ENCODE results near the gene PTPRN2.
"Not testable (repeated sequence)": the region's sequence is repeated elsewhere in the genome, so short reads cannot be mapped to it uniquely, and the experiment has no call there.

PTPRN2 gene

DNA sequence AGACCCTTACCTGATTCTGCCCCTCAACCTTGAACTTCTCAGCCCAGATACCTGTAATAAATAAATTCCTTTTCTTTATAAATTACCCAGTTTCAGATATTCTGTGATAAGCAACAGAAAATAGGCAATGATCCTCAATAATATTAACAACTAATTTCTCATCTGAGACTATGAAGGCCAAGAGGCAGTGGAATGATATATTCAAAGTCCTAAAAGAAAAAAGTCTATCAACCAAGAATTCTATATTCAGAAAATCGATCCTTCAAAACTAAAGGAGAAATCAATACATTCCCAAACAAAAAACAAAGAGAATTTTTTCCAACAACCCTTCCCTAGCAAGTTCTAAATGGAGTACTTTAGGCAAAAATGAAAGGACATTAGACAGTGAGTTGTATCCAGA lies 279.6 kb downstream of the PTPRN2 start:
- Histone ChIP-seq H3K36me3 (ENCODE audit: control insufficient read depth, insufficient read depth, low read length) (no peaks in the 10 kb centered on the region), H3K27ac (ENCODE audit: low read depth, low read length) (no peak overlapping the region), H3K4me3 (ENCODE audit: low read depth, low read length) (no peak overlapping the region), H3K9me3 (ENCODE audit: control insufficient read depth, insufficient read depth, low read depth, low read length) (peaks cover 79% of the 10 kb centered on the region), H3K9ac (ENCODE audit: low read length) (no peak overlapping the region), H3K27me3 (ENCODE audit: control insufficient read depth, insufficient read depth, low read length) (no peaks in the 10 kb centered on the region), H3K4me1 (ENCODE audit: control insufficient read depth, insufficient read depth, low read length) (no peaks in the 10 kb centered on the region)

DNA sequence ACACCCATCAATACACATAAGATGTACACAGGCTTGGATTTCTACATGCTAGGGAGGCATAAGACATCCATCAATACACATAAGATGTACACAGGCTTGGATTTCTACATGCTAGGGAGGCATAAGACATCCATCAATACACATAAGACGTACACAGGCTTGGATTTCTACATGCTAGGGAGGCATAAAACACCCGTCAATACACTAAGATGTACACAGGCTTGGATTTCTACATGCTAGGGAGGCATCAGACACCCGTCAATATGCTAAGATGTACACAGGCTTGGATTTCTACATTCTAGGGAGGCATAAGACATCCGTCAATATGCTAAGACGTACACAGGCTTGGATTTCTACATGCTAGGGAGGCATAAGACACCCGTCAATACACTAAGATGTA lies 283.6 kb downstream of the PTPRN2 start:
- H3K4me3 ChIP-seq (ENCODE audit: low read depth, low read length); H3K9ac ChIP-seq (ENCODE audit: low read length); H3K27me3 ChIP-seq (ENCODE audit: control insufficient read depth, insufficient read depth, low read length); H3K36me3 ChIP-seq (ENCODE audit: control insufficient read depth, insufficient read depth, low read length); H3K4me1 ChIP-seq (ENCODE audit: control insufficient read depth, insufficient read depth, low read length); H3K27ac ChIP-seq (ENCODE audit: low read depth, low read length): not testable (repeated sequence)
- H3K9me3 ChIP-seq (ENCODE audit: control insufficient read depth, insufficient read depth, low read depth, low read length): peaks cover 56% of the 10 kb centered on the region

DNA sequence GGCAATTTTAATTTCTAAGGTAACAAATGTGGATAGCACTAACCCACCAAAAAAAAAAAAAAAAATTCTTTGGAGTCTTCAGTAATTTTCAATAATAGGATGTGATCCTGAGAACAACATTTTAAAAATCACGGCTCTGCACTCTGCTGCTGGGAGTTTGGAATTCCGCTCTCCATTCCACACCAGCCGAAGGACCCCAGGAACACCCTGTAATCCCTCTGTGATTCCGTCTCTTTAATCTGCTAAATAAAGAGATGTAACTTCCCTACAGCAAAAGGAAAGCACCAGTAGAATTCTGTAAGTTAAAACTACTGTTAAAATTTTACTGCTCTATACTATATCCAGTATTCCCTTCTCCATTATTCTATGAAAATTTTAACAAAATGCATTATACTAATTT lies 284.5 kb downstream of the PTPRN2 start:
- H3K4me1 ChIP-seq (ENCODE audit: control insufficient read depth, insufficient read depth, low read length): no peaks in the 10 kb centered on the region
- peaks cover 59% of the 10 kb centered on the region for H3K9me3 ChIP-seq (ENCODE audit: control insufficient read depth, insufficient read depth, low read depth, low read length)
- H3K27ac ChIP-seq (ENCODE audit: low read depth, low read length): no peak overlapping the region
- H3K27me3 ChIP-seq (ENCODE audit: control insufficient read depth, insufficient read depth, low read length): no peaks in the 10 kb centered on the region
- no peak overlapping the region for H3K9ac ChIP-seq (ENCODE audit: low read length)
- H3K4me3 ChIP-seq (ENCODE audit: low read depth, low read length): no peak overlapping the region
- no peaks in the 10 kb centered on the region for H3K36me3 ChIP-seq (ENCODE audit: control insufficient read depth, insufficient read depth, low read length)

DNA sequence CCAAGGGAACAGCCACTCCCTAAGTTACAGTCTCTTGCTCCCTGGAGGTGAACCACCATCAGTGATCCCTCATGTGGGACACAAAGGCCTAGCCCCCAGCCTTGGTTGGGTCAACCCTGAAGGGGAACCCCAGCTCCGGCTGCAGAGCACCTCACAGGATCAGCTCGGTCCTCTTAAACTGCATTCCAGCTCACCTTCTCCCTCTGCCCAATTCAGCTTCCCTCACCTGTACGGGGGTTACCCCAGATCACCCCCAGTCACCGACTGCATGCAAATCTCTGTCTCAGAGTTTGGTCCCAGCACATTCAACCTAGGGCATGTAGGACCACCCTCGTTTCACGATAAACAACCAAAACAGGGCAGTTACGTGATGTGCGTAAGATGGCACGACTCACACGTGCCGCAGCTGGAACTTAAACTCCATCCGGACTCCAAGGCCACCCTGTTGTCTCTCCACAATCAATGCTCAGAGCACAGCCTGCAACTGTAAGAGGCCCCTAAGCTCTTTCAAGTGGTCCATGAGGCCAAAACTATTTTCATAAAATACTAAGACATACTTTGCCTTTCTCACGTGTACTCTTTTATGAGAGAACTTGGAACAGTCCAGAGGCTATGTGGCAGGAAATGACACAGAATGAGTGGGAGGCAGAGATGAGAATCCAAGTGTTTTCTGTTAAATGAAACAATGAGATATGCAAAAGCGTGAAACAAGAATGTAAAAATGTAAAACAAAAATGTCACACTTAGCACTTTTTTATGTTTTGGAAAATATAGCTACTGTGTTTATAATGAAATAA lies 285.2 kb downstream of the PTPRN2 start:
- Histone ChIP-seq H3K27ac (ENCODE audit: low read depth, low read length) (no peak overlapping the region), H3K4me1 (ENCODE audit: control insufficient read depth, insufficient read depth, low read length) (no peaks in the 10 kb centered on the region), H3K9ac (ENCODE audit: low read length) (no peak overlapping the region), H3K27me3 (ENCODE audit: control insufficient read depth, insufficient read depth, low read length) (no peaks in the 10 kb centered on the region), H3K36me3 (ENCODE audit: control insufficient read depth, insufficient read depth, low read length) (no peaks in the 10 kb centered on the region), H3K4me3 (ENCODE audit: low read depth, low read length) (no peak overlapping the region), H3K9me3 (ENCODE audit: control insufficient read depth, insufficient read depth, low read depth, low read length) (peaks cover 52% of the 10 kb centered on the region)

DNA sequence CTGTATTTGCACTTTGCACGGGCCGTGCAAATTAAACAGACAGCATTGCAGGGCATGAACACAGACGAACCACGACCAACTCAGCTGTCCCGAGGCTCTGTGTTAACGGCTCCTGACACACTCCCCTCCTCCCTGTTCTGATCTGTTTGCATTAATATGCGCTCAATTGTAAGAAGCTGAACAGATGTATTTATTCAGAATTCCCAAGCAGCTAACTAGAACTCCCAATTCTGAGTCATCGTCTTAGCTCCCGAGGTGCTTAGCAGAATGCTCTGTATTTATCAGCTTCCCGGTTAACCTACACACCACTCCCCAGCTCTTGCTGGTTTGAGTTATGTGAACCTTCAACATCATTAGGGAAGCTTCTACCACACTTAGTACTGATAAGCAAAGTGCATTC lies 286.4 kb downstream of the PTPRN2 start:
- H3K9me3 ChIP-seq (ENCODE audit: control insufficient read depth, insufficient read depth, low read depth, low read length): peaks cover 55% of the 10 kb centered on the region
- H3K4me3 ChIP-seq (ENCODE audit: low read depth, low read length): no peak overlapping the region
- no peak overlapping the region for H3K9ac ChIP-seq (ENCODE audit: low read length)
- H3K27me3 ChIP-seq (ENCODE audit: control insufficient read depth, insufficient read depth, low read length): no peaks in the 10 kb centered on the region
- H3K36me3 ChIP-seq (ENCODE audit: control insufficient read depth, insufficient read depth, low read length): no peaks in the 10 kb centered on the region
- H3K27ac ChIP-seq (ENCODE audit: low read depth, low read length): no peak overlapping the region
- H3K4me1 ChIP-seq (ENCODE audit: control insufficient read depth, insufficient read depth, low read length): no peaks in the 10 kb centered on the region

DNA sequence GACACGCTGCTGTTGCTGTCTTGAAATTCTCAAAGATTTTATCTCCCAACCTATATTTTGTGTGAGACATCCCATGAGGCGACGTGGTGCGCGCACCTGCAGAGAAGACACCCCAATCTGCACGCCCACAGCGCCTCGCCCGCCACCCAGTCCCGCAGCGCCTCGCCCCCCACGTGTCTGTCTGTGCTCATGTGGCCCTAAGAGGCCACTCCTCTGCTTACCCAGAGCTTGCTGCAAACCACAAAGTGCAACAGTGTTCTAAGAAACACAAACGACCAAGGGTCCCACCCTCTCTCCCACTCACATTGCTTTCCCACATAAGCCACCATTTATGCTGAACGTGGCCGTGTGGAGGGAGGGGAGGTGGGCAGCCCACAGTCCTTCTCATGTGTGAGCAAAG lies 287.2 kb downstream of the PTPRN2 start:
- Histone ChIP-seq H3K4me3 (ENCODE audit: low read depth, low read length) (no peak overlapping the region), H3K27me3 (ENCODE audit: control insufficient read depth, insufficient read depth, low read length) (no peaks in the 10 kb centered on the region), H3K36me3 (ENCODE audit: control insufficient read depth, insufficient read depth, low read length) (no peaks in the 10 kb centered on the region), H3K9ac (ENCODE audit: low read length) (no peak overlapping the region), H3K9me3 (ENCODE audit: control insufficient read depth, insufficient read depth, low read depth, low read length) (peaks cover 57% of the 10 kb centered on the region), H3K27ac (ENCODE audit: low read depth, low read length) (no peak overlapping the region), H3K4me1 (ENCODE audit: control insufficient read depth, insufficient read depth, low read length) (no peaks in the 10 kb centered on the region)

DNA sequence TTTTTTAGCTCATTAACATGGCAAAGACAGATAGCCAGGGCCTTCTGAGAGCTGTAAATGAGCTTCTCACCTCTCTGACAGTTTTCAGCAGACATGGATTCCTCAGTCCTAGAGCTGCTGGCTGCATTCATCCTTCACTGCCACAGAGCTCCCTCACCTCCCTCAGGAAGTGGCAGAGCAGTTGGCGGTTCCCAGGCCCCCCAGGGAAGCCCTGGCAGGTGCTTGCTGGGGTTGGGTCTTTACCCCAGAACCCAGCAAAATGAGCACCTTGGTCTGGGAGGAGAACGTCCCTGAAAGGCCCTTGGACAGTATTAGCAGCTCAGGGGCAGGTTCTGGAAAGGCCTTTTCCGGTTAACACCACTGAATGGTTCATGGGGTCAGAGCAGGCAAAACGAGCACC lies 288.0 kb downstream of the PTPRN2 start:
- no peak overlapping the region for H3K9ac ChIP-seq (ENCODE audit: low read length)
- H3K4me3 ChIP-seq (ENCODE audit: low read depth, low read length): no peak overlapping the region
- H3K9me3 ChIP-seq (ENCODE audit: control insufficient read depth, insufficient read depth, low read depth, low read length): peaks cover 57% of the 10 kb centered on the region

DNA sequence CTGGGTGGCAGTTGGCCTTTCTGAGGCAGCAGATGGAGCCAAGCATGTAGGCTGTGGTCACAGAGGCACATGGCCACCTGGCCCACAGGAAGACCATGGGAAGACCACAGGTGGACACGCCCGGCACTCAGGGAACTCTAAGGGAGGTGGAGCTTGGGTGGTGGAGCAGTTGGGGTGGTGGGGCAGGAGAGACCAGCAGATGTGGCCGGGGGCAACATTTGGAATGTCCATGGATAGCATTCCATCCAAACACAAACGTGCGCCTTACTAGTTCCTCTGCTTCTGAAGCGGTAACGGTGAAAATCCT lies 290.9 kb downstream of the PTPRN2 start:
- peaks cover 59% of the 10 kb centered on the region for H3K9me3 ChIP-seq (ENCODE audit: control insufficient read depth, insufficient read depth, low read depth, low read length)

More for the DNA sequence above, 288.0 kb downstream of the PTPRN2 start:
- Histone ChIP-seq H3K27me3 (ENCODE audit: control insufficient read depth, insufficient read depth, low read length) (no peaks in the 10 kb centered on the region), H3K36me3 (ENCODE audit: control insufficient read depth, insufficient read depth, low read length) (no peaks in the 10 kb centered on the region), H3K4me1 (ENCODE audit: control insufficient read depth, insufficient read depth, low read length) (no peaks in the 10 kb centered on the region), H3K27ac (ENCODE audit: low read depth, low read length) (no peak overlapping the region)

DNA sequence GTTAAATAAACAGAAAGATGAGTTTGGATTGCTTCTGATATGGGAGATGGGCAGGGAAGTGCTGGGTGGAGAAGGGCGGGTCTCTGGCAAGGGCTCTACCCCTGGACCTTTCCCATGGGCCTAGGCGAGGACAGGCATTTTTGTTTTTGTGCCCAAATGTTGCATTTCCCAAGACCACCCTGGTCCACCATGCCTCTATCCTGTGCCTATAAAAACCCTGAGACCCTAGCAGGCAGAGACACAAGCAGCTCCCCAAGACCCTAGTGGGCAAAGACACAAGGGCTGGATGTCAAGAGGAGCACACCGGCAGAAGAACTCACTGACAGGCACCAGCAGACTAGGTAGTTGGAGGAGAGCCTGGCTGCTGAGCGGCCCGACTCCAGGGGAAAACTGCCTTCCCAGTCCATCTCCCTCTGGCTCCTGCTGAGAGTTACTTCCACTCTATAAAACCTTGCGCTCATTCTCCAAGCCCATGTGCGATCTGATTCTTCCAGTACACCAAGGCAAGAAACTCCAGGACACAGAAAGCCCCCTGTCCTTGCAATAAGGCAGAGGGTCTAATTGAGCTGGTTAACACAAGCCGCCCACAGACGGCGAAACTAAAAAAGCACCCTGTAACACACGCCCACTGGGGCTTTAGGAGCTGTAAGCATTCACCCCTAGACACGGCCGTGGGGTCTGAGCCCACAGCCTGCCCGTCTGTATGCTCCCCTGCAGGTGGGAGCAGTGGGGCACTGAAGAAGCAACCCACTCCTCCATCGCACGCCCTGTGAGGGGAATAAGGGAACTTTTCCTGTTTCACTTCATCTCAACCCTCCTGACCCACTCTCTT lies 291.4 kb downstream of the PTPRN2 start:
- H3K4me3 ChIP-seq (ENCODE audit: low read depth, low read length): no peak overlapping the region
- H3K9me3 ChIP-seq (ENCODE audit: control insufficient read depth, insufficient read depth, low read depth, low read length): peaks cover 57% of the 10 kb centered on the region
- no peaks in the 10 kb centered on the region for H3K27me3 ChIP-seq (ENCODE audit: control insufficient read depth, insufficient read depth, low read length)
- H3K9ac ChIP-seq (ENCODE audit: low read length): no peak overlapping the region
- H3K36me3 ChIP-seq (ENCODE audit: control insufficient read depth, insufficient read depth, low read length): no peaks in the 10 kb centered on the region
- no peaks in the 10 kb centered on the region for H3K4me1 ChIP-seq (ENCODE audit: control insufficient read depth, insufficient read depth, low read length)
- no peak overlapping the region for H3K27ac ChIP-seq (ENCODE audit: low read depth, low read length)

More for the DNA sequence above, 290.9 kb downstream of the PTPRN2 start:
- Histone ChIP-seq H3K4me3 (ENCODE audit: low read depth, low read length) (no peak overlapping the region), H3K27ac (ENCODE audit: low read depth, low read length) (no peak overlapping the region), H3K9ac (ENCODE audit: low read length) (no peak overlapping the region), H3K36me3 (ENCODE audit: control insufficient read depth, insufficient read depth, low read length) (no peaks in the 10 kb centered on the region), H3K4me1 (ENCODE audit: control insufficient read depth, insufficient read depth, low read length) (no peaks in the 10 kb centered on the region), H3K27me3 (ENCODE audit: control insufficient read depth, insufficient read depth, low read length) (no peaks in the 10 kb centered on the region)

DNA sequence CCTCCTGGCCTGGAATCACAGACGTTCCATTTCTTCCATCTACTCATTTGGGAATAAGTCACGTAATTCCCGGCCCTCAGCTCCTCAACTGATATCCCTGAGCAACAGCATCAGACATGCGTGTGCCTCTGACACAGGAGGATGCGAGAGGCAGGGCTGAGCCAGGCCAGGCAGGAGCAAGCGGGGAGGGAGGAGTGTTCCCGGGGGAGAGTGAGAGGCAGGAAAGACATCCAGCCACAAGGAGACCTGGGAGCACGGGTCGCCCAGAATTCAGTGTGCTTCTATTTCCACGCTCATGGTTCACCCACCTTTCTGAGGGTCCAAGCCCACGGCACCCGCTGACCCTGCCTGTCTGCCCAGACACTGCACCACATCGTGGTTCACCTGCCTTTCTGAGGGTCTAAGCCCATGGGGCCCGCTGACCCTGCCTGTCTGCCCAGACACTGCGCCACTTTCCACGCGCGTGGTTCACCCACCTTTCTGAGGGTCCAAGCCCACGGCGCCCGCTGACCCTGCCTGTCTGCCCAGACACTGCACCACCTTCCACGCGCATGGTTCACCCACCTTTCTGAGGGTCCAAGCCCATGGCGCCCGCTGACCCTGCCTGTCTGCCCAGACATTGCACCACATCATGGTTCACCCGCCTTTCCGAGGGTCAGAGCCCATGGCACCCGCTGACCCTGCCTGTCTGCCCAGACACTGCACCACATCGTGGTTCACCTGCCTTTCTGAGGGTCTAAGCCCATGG lies 293.0 kb downstream of the PTPRN2 start:
- not testable (repeated sequence) for H3K27me3 ChIP-seq (ENCODE audit: control insufficient read depth, insufficient read depth, low read length); H3K27ac ChIP-seq (ENCODE audit: low read depth, low read length); H3K4me1 ChIP-seq (ENCODE audit: control insufficient read depth, insufficient read depth, low read length); H3K4me3 ChIP-seq (ENCODE audit: low read depth, low read length); H3K36me3 ChIP-seq (ENCODE audit: control insufficient read depth, insufficient read depth, low read length); H3K9ac ChIP-seq (ENCODE audit: low read length)
- H3K9me3 ChIP-seq (ENCODE audit: control insufficient read depth, insufficient read depth, low read depth, low read length): peaks cover 57% of the 10 kb centered on the region

DNA sequence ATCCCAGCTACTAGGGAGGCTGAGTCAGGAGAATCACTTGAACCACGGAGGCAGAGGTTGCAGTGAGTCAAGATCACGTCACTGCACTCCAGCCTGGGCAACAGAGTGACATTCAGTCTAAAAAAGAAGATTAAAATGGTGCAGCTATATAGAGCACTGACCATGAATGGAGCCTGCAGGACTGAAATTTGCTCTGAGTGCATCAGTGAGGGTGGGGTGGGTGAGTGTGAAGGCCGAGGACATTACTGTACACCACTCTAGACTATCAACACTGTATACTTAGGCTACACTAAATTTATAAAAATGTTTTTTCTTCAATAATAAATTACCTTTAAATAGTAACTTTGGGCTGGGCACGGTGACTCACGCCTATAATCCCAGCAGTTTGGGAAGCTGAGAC lies 294.7 kb downstream of the PTPRN2 start:
- H3K9me3 ChIP-seq (ENCODE audit: control insufficient read depth, insufficient read depth, low read depth, low read length): peaks cover 60% of the 10 kb centered on the region
- H3K27me3 ChIP-seq (ENCODE audit: control insufficient read depth, insufficient read depth, low read length): no peaks in the 10 kb centered on the region
- H3K4me3 ChIP-seq (ENCODE audit: low read depth, low read length): no peak overlapping the region
- no peak overlapping the region for H3K27ac ChIP-seq (ENCODE audit: low read depth, low read length)
- no peaks in the 10 kb centered on the region for H3K36me3 ChIP-seq (ENCODE audit: control insufficient read depth, insufficient read depth, low read length)
- H3K9ac ChIP-seq (ENCODE audit: low read length): no peak overlapping the region
- no peaks in the 10 kb centered on the region for H3K4me1 ChIP-seq (ENCODE audit: control insufficient read depth, insufficient read depth, low read length)
